Measurements from ENCODE around the gene NUDT1. TPM values are rescaled to one million over a fixed set of nuclear protein-coding genes. Genes with fewer than 3 reads are reported as not detected.

NUDT1 gene
- total RNA-seq, 4 donors from 2014 or later: 4.3 to 15.9 (median 10.6) TPM

DNA sequence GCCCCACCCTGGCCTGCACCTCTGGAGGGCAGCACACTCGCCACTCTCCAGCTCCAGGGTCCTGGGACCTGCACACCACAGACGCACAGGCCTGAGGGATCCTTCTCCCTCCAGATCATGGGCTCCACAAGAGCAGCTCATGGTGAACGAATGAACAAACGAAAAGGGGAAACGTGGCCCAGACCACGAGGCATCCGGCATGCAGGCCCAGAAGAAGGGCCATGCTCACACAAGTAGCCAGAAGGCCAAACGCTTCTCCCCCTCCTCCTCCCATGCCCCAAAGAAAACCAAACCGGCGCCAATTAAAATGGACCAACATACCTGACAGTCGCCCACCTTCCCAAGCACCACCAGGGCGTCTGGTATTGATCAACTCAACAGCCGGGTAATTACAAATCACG lies 39.7 kb upstream of the NUDT1 start:
- Histone ChIP-seq H3K36me3 (peaks cover 0 to 33% of the 10 kb centered on the region in 2 donors), H3K4me3 (no peak overlapping the region), H3K27ac (no peak overlapping the region), H3K4me1 (peaks cover 0 to 45% (median 14%) of the 10 kb centered on the region in 3 donors), H3K27me3 (no peaks in the 10 kb centered on the region), H3K9me3 (no peaks in the 10 kb centered on the region)
- no peak for ATAC-seq
- 82% methylated on average over 9 of the region's 14 CpGs; no CpG with 5 or more reads in 1 of the 2 donors for WGBS, 2 donors (ENCODE audit: low coverage in 1 of 2)
- TF ChIP-seq POLR2A (IDR thresholded peaks at IDR 0.05): no peak
- no peak for TF ChIP-seq EP300 (IDR thresholded peaks at IDR 0.05)
- TF ChIP-seq POLR2AphosphoS5 (IDR thresholded peaks at IDR 0.05): no peak
- TF ChIP-seq, protein P1, sequence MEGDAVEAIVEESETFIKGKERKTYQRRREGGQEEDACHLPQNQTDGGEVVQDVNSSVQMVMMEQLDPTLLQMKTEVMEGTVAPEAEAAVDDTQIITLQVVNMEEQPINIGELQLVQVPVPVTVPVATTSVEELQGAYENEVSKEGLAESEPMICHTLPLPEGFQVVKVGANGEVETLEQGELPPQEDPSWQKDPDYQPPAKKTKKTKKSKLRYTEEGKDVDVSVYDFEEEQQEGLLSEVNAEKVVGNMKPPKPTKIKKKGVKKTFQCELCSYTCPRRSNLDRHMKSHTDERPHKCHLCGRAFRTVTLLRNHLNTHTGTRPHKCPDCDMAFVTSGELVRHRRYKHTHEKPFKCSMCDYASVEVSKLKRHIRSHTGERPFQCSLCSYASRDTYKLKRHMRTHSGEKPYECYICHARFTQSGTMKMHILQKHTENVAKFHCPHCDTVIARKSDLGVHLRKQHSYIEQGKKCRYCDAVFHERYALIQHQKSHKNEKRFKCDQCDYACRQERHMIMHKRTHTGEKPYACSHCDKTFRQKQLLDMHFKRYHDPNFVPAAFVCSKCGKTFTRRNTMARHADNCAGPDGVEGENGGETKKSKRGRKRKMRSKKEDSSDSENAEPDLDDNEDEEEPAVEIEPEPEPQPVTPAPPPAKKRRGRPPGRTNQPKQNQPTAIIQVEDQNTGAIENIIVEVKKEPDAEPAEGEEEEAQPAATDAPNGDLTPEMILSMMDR (IDR thresholded peaks at IDR 0.05): no peak

DNA sequence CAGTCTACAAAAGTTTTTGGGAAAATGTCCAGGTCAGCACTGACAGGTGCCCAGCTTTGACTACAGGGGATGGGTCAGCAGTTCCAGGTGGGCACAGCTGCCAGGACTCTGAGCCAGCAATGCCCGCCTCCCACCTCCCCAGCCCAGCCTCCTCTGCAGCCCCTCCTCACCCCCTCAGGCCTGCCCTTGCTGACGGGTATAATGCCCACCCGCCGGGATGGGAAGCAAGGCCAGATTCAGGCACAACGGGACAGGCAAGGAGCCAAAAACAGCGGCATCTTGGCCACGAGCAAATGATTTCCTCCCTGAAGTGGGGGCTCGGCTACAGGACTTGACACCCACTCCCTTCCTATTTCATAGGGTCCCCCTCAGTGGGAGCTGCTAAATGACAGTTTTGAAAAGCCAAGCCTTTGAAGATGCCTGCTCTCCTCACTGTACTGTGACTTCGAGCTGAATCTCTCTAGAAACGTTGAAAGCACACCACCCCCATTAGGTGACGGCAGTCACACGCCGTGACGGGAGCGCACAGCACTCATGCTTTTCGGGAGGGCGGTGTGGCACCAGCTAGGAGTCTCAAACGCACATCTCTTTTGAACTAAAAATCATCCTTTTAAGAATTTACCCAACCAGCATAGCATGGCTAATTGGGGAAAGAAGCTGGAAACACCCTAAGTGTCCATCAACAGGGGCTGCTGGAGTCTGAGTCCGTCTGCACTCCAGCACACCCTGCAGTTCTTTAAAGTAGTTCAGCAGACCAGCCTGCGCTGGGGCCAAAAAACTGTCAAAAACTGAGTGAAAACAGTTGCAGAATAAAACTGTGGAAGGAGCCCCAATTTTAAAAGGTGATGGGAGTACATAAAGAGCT lies 38.9 kb upstream of the NUDT1 start:
- H3K4me1 ChIP-seq: peaks cover 0 to 37% (median 14%) of the 10 kb centered on the region in 3 donors
- ATAC-seq: no peak
- no peaks in the 10 kb centered on the region for H3K9me3 ChIP-seq
- TF ChIP-seq POLR2AphosphoS5 (IDR thresholded peaks at IDR 0.05): no peak
- TF ChIP-seq, protein P1 (IDR thresholded peaks at IDR 0.05): peak in 1 of 4 experiments; percentile 32
- peaks cover 0 to 41% of the 10 kb centered on the region in 2 donors for H3K36me3 ChIP-seq
- peak overlapping the region in 2 of 4 donors; percentile 4 to 38 for H3K27ac ChIP-seq
- H3K4me3 ChIP-seq: no peak overlapping the region
- no peaks in the 10 kb centered on the region for H3K27me3 ChIP-seq
- 36% methylated on average over 3 of the region's 20 CpGs; no CpG with 5 or more reads in 1 of the 2 donors for WGBS, 2 donors (ENCODE audit: low coverage in 1 of 2)

DNA sequence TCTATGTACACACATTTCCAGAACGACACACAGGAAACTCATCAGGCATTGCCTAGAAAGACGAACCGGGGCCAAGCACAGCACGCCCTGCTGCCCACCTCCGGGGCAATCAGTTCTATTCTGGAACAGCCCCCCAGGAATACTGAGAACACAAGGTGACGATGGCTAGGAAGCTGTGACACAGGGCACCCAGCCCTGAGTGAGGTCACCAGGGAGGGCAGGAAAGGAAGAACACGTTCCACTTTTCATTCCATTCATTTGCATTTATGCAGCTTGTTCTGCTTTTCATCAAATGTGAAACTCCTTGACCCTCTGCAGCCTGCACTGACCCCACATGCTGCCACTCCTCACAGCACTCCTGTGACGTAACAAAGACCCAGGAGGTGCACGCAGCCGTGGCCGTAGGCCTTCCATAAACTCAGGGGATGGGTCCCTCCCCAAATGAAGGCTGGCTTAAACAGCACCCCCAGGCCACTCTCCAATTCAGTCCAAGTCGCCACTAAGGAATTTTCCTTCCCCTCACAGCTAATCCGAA lies 38.2 kb upstream of the NUDT1 start:
- TF ChIP-seq EP300 (IDR thresholded peaks at IDR 0.05) (no peak), POLR2AphosphoS5 (IDR thresholded peaks at IDR 0.05) (peak; percentile 57)
- Histone ChIP-seq H3K4me3 (no peak overlapping the region), H3K4me1 (peaks cover 0 to 35% (median 14%) of the 10 kb centered on the region in 3 donors), H3K27me3 (no peaks in the 10 kb centered on the region), H3K36me3 (peaks cover 0 to 42% of the 10 kb centered on the region in 2 donors), H3K9me3 (no peaks in the 10 kb centered on the region), H3K27ac (peak overlapping the region in 3 of 4 donors; percentile 26 to 59 (median 38))
- WGBS, 2 donors (ENCODE audit: low coverage in 1 of 2): 17 to 19% methylated on average over 7 of the region's 13 CpGs
- ATAC-seq: peak; percentile 33

DNA sequence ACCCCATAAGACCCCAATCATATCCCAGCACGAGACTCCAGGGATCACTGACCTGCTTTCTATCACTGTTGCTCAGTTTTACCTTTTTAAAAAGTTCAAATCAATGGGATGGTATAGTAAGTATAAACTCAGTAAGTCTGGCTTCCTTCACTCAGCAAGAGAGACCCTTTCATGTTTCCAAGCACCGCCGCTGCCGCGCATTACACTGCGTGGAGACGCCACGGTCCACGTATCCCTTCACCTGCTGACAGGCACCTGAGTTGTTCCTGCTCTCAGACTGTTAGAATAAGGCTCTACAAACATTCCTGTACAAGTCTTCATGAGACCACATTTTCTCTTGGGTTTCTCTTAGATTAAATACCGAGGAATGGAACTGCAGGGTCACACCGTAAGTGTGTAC lies 37.6 kb upstream of the NUDT1 start:
- no peaks in the 10 kb centered on the region for H3K27me3 ChIP-seq
- H3K4me3 ChIP-seq: no peak overlapping the region
- H3K9me3 ChIP-seq: no peaks in the 10 kb centered on the region
- ATAC-seq: no peak
- 98% methylated on average over 11 of the region's 11 CpGs; no CpG with 5 or more reads in 1 of the 2 donors for WGBS, 2 donors (ENCODE audit: low coverage in 1 of 2)
- peaks cover 0 to 39% (median 16%) of the 10 kb centered on the region in 3 donors for H3K4me1 ChIP-seq
- TF ChIP-seq EP300 (IDR thresholded peaks at IDR 0.05) (no peak), POLR2AphosphoS5 (IDR thresholded peaks at IDR 0.05) (no peak), POLR2A (IDR thresholded peaks at IDR 0.05) (no peak)
- TF ChIP-seq, protein P1 (IDR thresholded peaks at IDR 0.05): no peak
- peak overlapping the region in 3 of 4 donors; percentile 26 to 59 (median 38) for H3K27ac ChIP-seq
- H3K36me3 ChIP-seq: peaks cover 0 to 36% of the 10 kb centered on the region in 2 donors

DNA sequence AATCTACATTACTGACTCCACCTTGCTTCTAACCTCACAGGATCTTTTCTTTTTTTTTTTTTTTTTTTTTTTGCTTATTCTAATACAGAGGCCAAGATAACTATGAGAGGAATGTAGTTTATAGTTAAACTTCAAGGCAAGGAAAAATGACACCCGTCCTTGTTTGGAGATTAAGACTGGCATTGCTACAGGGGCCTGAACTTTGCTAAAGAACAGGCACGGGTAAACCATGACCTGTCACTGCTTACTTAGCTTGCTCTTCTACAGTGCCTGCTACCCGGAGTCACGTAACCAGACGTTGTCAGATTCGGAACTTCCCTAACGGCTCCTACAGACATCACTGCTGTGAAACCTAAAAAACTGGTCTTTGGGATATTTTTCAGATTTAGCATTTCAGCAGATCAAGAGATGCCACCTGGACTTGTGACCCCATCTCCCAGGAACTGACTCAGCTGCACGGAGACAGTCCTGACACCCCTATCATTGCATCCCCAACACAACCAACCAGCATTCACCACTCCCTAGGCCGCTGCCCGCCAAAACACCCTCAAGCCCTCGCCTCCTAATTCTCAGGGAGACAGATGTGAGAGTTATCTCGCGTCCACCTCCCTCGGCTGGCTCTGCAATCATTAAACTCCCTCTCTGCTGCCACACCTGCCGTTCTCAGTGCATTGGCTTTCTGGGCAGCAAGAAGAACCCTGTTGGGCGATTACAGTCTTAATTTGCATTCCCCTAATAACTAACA lies 36.8 kb upstream of the NUDT1 start:
- no peaks in the 10 kb centered on the region for H3K27me3 ChIP-seq
- TF ChIP-seq EP300 (IDR thresholded peaks at IDR 0.05): no peak
- TF ChIP-seq, protein P1 (IDR thresholded peaks at IDR 0.05): no peak
- no peak for TF ChIP-seq POLR2AphosphoS5 (IDR thresholded peaks at IDR 0.05)
- TF ChIP-seq POLR2A (IDR thresholded peaks at IDR 0.05): no peak
- peak overlapping the region in 2 of 4 donors; percentile 42 to 59 for H3K27ac ChIP-seq
- peaks cover 0 to 28% of the 10 kb centered on the region in 2 donors for H3K36me3 ChIP-seq
- H3K9me3 ChIP-seq: no peaks in the 10 kb centered on the region
- ATAC-seq: no peak
- WGBS, 2 donors (ENCODE audit: low coverage in 1 of 2): 29 to 93% methylated on average over 6 to 16 of the region's 16 CpGs
- peaks cover 0 to 44% (median 18%) of the 10 kb centered on the region in 3 donors for H3K4me1 ChIP-seq
- no peak overlapping the region for H3K4me3 ChIP-seq

Measured in gastroesophageal sphincter (tissue), 4 donors.